ENCODE measurements around the gene ELANE. TPM values are rescaled to one million over a fixed set of nuclear protein-coding genes. Genes with fewer than 3 reads are reported as not detected.

ELANE gene
- total and polyA plus RNA-seq, 9 of the 15 experiments (the other 6 are each of a cell fraction or from before 2014, with no cell fraction given), result not detected

DNA sequence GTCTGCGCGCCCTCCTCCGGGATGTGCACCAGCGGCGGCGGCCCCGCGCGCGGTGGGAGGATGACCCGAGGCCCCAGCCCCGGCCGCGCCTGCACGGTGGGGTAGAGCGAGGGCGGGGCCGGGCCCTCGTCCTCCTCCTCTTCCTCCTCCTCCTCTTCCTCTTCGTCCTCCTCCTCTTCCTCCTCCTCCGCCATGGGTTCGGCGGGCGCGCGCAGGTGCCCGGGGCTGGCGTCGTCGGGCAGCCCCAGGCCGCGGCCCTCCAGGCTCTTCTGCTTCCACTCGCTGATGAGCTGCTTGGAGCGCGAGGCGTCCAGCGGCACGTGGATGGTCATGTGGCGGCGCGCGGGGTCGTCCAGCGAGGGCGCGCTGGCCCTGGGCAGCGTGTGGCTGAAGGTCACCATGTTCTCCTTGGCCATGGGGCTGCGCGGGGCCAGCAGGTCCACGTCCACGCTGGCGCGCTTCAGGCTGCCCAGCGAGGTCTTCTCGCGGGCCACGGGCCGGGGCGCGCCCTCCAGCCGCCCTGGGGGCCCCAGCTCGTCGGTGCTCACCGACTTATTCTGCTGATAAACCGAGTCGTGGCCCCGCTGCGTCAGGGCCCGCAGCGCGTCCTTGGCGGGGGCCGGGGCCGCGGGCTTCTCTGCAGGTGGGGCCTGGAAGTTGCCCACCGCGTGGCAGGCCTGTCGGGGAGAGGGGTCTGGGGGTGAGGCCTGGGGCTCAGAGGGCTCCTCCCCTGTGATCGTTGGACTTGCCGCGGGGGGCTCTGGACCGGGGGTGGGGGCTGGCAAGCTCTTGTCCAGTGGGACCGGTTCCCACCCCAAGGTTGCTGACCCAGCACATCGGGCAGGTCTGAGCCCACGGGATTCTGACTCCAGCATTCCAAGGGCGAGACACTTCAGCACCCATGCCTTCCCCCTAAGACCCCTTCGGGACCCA is 38.6 kb upstream of the ELANE start (continued):
- no peak for TF ChIP-seq SIX5 (IDR thresholded peaks at IDR 0.05; ENCODE audit: borderline replicate concordance in 1 of 2, insufficient read depth in 1 of 2, low read depth in 1 of 2, low read length in 2 of 2)
- TF ChIP-seq, protein P1, sequence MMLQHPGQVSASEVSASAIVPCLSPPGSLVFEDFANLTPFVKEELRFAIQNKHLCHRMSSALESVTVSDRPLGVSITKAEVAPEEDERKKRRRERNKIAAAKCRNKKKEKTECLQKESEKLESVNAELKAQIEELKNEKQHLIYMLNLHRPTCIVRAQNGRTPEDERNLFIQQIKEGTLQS (IDR thresholded peaks at IDR 0.05), result no peak
- TF ChIP-seq, protein P1 (CRISPR knock-in tag; conservative IDR thresholded peaks at IDR 0.05), result no peak
- no peak for TF ChIP-seq NBN (IDR thresholded peaks at IDR 0.05; ENCODE audit: low read depth)
- peak; percentile 54 for TF ChIP-seq PRPF4 (IDR thresholded peaks at IDR 0.05; ENCODE audit: insufficient read depth, low read depth, low read length, poor library complexity, severe bottlenecking)
- TF ChIP-seq KAT7 (CRISPR knock-in tag; IDR thresholded peaks at IDR 0.05; ENCODE audit: borderline replicate concordance), result no peak
- no peak for TF ChIP-seq CBX3 (IDR thresholded peaks at IDR 0.05; ENCODE audit: borderline replicate concordance in 1 of 2, low read length in 2 of 2)
- TF ChIP-seq SAFB (IDR thresholded peaks at IDR 0.05; ENCODE audit: borderline replicate concordance, low read depth, low read length), result peak; percentile 31; the same call in 1 of the 2 replicates
- TF ChIP-seq, protein P2, sequence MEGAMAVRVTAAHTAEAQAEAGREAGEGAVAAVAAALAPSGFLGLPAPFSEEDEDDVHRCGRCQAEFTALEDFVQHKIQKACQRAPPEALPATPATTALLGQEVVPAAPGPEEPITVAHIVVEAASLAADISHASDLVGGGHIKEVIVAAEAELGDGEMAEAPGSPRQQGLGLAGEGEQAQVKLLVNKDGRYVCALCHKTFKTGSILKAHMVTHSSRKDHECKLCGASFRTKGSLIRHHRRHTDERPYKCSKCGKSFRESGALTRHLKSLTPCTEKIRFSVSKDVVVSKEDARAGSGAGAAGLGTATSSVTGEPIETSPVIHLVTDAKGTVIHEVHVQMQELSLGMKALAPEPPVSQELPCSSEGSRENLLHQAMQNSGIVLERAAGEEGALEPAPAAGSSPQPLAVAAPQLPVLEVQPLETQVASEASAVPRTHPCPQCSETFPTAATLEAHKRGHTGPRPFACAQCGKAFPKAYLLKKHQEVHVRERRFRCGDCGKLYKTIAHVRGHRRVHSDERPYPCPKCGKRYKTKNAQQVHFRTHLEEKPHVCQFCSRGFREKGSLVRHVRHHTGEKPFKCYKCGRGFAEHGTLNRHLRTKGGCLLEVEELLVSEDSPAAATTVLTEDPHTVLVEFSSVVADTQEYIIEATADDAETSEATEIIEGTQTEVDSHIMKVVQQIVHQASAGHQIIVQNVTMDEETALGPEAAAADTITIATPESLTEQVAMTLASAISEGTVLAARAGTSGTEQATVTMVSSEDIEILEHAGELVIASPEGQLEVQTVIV (CRISPR knock-in tag; IDR thresholded peaks at IDR 0.05; ENCODE audit: borderline replicate concordance), result no peak
- TF ChIP-seq ZNF431 (CRISPR knock-in tag; IDR thresholded peaks at IDR 0.05), result no peak
- TF ChIP-seq NR2C2 (CRISPR knock-in tag; IDR thresholded peaks at IDR 0.05), result no peak
- no peak for TF ChIP-seq NR2C2 (tag; IDR thresholded peaks at IDR 0.05)
- no peak for TF ChIP-seq CBFA2T3 (IDR thresholded peaks at IDR 0.05)
- TF ChIP-seq BRD9 (IDR thresholded peaks at IDR 0.05; ENCODE audit: low read depth, partially characterized antibody), result no peak
- TF ChIP-seq NCOR1 (IDR thresholded peaks at IDR 0.05), result no peak
- no peak for TF ChIP-seq SMARCA4 (IDR thresholded peaks at IDR 0.05)
- no peak for TF ChIP-seq SRF (CRISPR knock-in tag; IDR thresholded peaks at IDR 0.05)
- no peak for TF ChIP-seq SIN3A (IDR thresholded peaks at IDR 0.05; ENCODE audit: borderline replicate concordance in 2 of 2, control insufficient read depth in 1 of 2, low read depth in 2 of 2, low read length in 2 of 2)
- no peak for TF ChIP-seq ZNF263 (CRISPR knock-in tag; IDR thresholded peaks at IDR 0.05; ENCODE audit: borderline replicate concordance)
- TF ChIP-seq, protein P3, sequence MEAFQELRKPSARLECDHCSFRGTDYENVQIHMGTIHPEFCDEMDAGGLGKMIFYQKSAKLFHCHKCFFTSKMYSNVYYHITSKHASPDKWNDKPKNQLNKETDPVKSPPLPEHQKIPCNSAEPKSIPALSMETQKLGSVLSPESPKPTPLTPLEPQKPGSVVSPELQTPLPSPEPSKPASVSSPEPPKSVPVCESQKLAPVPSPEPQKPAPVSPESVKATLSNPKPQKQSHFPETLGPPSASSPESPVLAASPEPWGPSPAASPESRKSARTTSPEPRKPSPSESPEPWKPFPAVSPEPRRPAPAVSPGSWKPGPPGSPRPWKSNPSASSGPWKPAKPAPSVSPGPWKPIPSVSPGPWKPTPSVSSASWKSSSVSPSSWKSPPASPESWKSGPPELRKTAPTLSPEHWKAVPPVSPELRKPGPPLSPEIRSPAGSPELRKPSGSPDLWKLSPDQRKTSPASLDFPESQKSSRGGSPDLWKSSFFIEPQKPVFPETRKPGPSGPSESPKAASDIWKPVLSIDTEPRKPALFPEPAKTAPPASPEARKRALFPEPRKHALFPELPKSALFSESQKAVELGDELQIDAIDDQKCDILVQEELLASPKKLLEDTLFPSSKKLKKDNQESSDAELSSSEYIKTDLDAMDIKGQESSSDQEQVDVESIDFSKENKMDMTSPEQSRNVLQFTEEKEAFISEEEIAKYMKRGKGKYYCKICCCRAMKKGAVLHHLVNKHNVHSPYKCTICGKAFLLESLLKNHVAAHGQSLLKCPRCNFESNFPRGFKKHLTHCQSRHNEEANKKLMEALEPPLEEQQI (IDR thresholded peaks at IDR 0.05), result no peak
